Measurements from ENCODE around the gene RAI1.

The RAI1 gene

DNA sequence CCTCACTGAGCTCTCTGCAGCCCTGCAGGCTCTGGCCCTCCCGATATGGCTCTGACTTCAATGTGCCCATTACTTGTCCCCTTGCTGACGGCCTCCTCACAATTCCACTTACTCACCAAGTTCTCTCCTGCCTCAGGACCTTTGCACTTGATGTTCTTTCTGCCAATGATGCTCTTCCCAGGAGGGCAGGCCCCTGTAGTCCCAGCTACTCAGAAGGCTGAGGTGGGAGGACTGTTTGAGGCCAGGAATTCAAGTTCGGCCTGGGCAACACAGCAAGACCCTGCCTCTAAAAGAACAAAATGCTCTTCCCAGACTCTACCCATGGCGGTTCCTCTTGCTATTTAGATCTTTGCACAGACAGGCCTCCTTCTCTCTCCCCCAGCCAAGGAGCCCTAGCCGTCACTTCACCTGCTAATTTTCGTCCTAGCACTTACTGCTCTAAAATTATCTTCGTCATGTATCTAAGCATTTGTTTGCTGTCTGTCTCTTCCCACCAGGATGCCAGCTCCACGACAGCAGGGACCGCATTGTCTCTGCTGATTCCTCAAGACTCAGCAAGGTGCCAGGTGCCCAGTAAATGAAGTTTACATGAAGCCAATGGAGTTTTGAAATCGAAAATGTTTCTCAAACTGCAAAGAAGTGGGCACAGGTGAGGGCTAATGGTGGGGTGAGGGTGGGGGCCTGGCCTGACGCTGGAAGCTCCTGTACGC lies 626 bp upstream of the RAI1 start:
- DNase-seq (ENCODE audit: low spot score): no peak
- in situ Hi-C loops (cut with MboI; ENCODE audit: low sequenced_read_pairs, unreplicated experiment): loop anchor here (10.0 kb wide), 1 partner anchor 354 kb away; the partner anchor contains the start of genes ATPAF2 and GID4
- TF ChIP-seq, protein P1, sequence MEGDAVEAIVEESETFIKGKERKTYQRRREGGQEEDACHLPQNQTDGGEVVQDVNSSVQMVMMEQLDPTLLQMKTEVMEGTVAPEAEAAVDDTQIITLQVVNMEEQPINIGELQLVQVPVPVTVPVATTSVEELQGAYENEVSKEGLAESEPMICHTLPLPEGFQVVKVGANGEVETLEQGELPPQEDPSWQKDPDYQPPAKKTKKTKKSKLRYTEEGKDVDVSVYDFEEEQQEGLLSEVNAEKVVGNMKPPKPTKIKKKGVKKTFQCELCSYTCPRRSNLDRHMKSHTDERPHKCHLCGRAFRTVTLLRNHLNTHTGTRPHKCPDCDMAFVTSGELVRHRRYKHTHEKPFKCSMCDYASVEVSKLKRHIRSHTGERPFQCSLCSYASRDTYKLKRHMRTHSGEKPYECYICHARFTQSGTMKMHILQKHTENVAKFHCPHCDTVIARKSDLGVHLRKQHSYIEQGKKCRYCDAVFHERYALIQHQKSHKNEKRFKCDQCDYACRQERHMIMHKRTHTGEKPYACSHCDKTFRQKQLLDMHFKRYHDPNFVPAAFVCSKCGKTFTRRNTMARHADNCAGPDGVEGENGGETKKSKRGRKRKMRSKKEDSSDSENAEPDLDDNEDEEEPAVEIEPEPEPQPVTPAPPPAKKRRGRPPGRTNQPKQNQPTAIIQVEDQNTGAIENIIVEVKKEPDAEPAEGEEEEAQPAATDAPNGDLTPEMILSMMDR (IDR thresholded peaks at IDR 0.05; ENCODE audit: borderline replicate concordance, control extremely low read depth, extremely low read depth, insufficient read depth, missing control alignments): no peak

DNA sequence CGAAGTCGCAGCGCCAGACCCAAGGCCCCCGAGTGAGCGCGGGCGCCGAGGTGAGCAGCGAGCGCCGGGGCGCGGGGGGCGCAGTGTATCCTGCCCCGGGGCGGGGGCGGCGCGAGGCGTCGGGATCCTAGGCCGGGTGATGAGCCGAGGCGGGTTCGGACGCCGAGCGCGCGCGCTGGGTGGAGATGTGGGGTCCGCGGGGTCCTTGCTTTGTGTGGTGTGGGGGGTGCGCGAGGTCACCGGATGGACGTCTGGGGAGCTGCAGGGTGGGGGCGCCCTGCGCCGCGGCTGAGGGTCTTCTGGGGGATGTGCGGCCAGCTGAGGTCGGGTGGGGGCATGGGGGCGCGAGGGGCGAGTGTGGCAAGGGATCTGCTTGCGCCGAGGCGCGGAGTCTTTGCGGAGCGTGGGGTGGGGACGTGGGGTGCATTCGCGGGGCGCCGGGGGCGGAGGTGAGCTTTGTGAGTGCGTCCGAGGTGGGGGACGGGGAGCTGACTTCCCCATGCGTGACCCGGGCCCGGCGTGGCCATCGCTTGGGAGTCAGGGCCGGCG lies 560 bp downstream of the RAI1 start:
- TF ChIP-seq, protein P1 (IDR thresholded peaks at IDR 0.05; ENCODE audit: borderline replicate concordance, control extremely low read depth, extremely low read depth, insufficient read depth, missing control alignments): no peak
- in situ Hi-C loops (cut with MboI; ENCODE audit: low sequenced_read_pairs, unreplicated experiment): loop anchor here (10.0 kb wide), 1 partner anchor 353 kb away; the partner anchor contains the start of genes ATPAF2 and GID4
- no peak for DNase-seq (ENCODE audit: low spot score)

DNA sequence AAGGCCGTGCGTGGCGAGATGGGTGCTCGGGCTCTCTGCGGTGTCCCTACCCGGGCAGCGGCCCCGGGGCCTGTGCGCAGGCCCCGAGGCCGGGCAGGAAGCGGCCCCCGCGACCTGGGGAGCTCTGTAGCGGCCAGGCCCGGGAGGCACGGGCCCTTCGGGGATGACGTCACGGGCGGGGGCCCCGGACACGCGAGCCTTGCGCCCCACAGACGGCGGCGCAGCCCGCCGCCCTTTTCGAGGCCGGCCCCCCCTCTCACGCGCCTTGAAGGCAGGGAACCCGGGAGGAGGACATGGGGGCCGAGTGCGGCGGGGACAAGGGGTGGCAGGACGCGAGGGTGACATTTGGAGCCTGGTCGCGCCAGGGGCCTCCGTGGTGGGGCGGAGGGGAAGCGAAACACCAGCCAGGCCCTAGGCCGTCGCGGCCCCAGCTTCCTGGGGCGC lies 1.1 kb downstream of the RAI1 start:
- DNase-seq (ENCODE audit: low spot score): peak; percentile 84
- in situ Hi-C loops (cut with MboI; ENCODE audit: low sequenced_read_pairs, unreplicated experiment): loop anchor here (10.0 kb wide), 1 partner anchor 352 kb away; the partner anchor contains the start of genes ATPAF2 and GID4
- TF ChIP-seq, protein P1 (IDR thresholded peaks at IDR 0.05; ENCODE audit: borderline replicate concordance, control extremely low read depth, extremely low read depth, insufficient read depth, missing control alignments): no peak

DNA sequence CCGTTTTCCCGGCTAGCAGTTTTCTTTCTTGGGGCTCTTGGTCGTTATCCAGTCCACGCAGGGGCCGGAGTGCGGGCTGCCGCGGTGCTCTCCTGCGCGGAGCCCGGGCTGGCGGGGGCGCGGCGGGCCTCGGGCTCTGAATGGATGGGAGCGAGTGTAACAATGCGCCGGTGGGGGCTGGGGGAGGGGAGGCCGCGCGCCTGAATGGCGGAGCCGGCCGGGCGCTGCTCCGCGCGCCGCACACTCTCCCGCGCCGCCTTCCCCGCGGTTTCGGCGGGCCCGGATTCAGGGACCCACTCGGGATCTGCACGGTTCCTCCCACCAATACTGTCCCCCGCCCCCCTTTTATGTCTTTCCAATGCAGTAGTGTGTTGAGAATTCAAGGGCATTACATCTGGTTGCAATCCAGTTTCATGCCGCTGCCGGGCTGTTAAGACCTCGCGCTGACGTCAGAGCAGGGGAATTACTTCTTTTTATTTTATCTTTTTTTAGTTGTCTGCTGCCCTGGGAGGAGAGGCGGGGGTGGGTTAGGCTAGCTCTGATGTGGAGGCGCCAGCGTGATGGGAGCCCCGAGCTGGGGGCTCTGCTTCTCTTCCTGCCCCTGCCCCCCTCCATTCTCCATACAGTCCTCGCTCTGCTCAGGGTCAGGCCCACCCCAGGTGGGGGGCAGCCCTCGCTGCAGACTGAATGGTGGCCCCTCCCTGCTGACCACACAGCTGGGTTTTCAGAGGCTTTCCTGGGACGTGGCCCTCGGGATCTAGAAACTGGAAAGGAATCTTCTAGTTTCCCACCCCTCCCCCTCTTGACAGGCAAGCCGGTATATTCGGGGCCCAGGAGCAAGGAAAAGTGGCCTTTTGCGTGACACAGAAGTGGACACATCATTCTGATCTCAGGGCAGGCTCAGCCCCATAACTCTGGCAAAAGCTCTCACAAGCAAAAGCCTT lies 1.8 kb downstream of the RAI1 start:
- in situ Hi-C loops (cut with MboI; ENCODE audit: low sequenced_read_pairs, unreplicated experiment): loop anchor here (10.0 kb wide), 1 partner anchor 352 kb away; the partner anchor contains the start of genes ATPAF2 and GID4
- peak; percentile 70 for DNase-seq (ENCODE audit: low spot score)
- TF ChIP-seq, protein P1 (IDR thresholded peaks at IDR 0.05; ENCODE audit: borderline replicate concordance, control extremely low read depth, extremely low read depth, insufficient read depth, missing control alignments): no peak

GRCh38 chr17:17683710-17684365 lies 2.6 kb downstream of the RAI1 start:
- in situ Hi-C loops (cut with MboI; ENCODE audit: low sequenced_read_pairs, unreplicated experiment): loop anchor here (10.0 kb wide), 1 partner anchor 351 kb away; the partner anchor contains the start of genes ATPAF2 and GID4
- TF ChIP-seq, protein P1 (IDR thresholded peaks at IDR 0.05; ENCODE audit: borderline replicate concordance, control extremely low read depth, extremely low read depth, insufficient read depth, missing control alignments): no peak
- no peak for DNase-seq (ENCODE audit: low spot score)

Data from GM13976 (cell line).